Mucosa of gallbladder (tissue), 1 donor: ENCODE results near the gene CRACR2A. TPM values are rescaled to one million over a fixed set of nuclear protein-coding genes. Genes with fewer than 3 reads are reported as not detected.

Source experiments
- DNase-seq: peaks from one replicate; pipeline ENCODE4 v3.0.0-alpha.2; 2020; ENCODE audit warnings: low spot score
- total RNA-seq: library from RNA; stranded (reverse); gene quantifications from one replicate; pipeline ENCODE4 v1.2.1, GENCODE V29; 2021
- donor health status: DM: no; HTN: no; CAD: no.

Gene CRACR2A
- total RNA-seq, 1 donor from 2014 or later, result 5.3 TPM

GRCh38 chr12:3684449-3685051, 68.4 kb downstream of the CRACR2A start:
- DNase-seq, result no peak

DNA sequence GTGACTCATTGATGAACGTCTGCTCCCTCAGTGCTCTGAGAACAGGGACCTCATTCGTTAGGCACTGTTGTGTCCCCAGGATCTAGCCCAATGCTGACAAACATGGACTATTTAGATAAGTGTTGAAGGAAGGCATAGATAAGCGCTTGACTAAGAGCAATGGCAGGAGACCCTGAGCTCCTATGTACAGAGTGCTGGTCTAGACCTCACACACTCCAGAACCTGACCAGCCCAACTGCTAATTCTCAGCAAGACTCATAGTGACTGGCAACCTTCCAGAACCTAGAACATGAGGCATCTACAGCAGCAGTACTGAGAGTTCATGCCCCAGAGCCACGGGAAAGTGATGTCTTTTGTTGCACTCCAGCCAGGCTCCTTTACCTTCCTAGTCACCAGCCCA, 69.2 kb downstream of the CRACR2A start:
- no peak for DNase-seq

DNA sequence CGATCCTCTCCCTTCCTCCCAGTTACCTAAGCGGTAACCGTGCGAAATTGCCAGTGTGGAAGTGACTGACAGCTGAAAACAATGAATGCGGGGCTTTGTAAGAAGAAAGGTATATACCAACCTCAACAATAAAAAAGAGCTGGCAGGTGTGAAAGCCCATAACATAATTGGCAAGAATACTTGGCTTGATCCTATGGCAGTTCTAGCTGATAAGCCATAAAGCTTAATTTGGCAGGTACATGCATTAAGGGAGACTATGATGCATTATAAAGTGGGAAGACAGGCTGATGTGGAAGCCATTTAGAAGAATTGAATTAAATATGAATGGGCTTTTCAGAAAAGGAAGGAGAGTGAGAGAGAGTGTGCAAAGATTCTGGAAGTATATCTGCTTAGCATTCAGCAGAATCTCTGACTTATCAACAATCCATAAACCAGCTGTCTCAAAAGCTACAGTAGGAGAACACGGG, 71.3 kb downstream of the CRACR2A start:
- no peak for DNase-seq

GRCh38 chr12:3680919-3681594, 71.9 kb downstream of the CRACR2A start:
- DNase-seq, result peak; percentile 47

GRCh38 chr12:3679831-3680230, 73.1 kb downstream of the CRACR2A start:
- no peak for DNase-seq

DNA sequence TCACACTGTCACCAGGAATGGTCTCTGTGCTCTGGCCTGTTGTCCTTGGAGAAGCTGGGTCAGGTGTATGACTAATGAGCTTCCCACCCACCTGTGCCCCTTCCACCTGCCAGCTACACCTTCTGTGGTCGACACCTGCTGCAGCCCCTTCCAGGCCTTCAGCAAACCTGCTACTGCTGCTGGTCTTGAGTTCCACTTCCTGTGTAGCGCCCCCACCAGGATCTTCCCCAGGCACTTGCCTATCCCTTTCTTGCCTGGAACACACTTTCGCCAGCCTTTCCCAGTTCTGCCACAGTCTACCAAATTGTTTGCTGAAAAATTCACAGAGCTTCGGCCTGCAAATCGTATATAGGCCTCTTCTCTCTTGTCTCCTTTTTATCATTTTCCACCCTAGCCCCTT, 75.3 kb downstream of the CRACR2A start:
- no peak for DNase-seq

DNA sequence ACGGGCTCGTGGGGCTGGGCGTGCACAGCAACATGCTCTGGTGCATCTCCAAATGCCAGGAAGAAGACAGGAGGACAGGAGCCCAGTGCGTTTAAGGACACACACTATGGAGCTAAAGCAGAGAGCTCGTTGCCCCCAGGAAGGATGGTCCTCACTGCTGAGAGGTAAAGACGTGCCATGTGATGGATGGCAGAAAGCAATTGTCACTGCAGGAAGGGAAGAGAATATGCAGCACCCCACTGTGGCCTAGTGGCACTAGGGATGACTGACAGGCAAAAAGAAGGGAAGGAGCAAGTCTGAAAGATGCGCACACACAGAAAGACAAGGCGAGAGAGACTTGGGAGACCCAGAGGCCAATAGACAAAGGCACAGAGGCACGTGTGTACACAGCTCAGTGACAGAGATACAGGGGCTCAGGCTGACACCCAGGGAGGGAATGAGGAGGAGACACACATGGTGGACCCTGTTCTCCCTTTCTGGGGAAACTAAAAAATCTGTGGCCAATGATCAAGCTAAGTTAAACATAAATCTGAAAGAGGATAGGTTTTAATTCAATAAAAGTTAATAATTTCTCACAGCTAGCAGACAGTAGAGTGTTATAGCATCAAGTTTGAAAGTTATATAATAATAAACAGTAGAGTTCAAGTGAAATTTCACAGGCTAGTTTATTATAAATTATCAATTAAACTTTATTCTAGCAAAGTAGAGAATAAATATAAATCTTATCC, 78.8 kb downstream of the CRACR2A start:
- no peak for DNase-seq

DNA sequence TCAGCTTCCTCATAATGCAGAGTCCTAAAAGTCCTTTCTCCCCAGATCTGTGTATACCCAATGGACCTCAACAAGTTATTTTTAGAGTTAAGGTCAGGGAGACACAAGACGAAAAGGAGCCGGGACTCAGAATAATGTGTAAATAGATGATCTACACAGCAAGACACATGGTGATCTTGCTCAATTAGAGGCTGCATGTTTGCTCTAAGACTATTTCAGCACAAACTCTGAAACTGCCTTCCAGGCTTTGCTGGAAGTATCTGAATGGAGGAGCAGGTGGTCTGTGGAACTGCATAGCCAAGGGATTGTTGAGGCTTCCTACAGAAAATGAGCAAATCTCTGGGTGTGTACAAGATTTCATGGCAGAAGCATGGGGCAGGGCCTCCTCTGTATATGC, 80.8 kb downstream of the CRACR2A start:
- no peak for DNase-seq

DNA sequence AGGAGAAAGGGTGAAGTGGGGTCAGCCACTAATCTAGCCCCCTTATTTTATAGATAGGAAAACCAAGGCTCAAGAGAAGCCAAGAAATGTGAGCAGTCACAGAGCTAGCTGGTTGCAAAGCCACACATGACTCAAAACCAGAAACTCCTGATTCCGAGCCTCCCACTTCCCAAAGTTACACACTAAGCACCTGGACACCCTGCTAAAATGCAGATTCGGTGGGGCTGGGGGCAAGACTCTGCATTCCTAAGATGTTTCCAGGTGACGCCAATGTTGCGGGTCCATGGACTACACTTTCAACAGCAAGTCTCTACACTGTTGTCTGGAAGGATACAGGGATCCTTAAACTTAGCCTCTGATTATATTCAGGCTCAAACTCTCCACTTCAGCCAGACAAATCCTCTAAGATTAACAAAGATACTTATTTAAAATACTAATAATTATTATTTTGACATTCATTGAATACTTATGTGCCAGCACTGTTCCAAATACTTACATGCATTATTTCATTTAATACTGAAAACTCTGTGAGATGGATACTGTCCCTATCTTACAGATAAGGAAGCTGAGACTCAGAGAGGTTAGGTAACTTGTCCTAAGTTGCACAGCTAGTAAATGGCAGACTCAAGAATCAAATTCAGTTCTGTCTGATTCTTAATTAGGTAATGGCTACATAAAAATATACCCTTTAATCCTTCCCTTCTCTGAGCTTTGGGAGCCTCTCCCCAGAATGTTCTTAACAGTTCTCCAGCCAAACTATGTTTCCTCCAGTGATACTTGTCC, 81.4 kb downstream of the CRACR2A start:
- no peak for DNase-seq

DNA sequence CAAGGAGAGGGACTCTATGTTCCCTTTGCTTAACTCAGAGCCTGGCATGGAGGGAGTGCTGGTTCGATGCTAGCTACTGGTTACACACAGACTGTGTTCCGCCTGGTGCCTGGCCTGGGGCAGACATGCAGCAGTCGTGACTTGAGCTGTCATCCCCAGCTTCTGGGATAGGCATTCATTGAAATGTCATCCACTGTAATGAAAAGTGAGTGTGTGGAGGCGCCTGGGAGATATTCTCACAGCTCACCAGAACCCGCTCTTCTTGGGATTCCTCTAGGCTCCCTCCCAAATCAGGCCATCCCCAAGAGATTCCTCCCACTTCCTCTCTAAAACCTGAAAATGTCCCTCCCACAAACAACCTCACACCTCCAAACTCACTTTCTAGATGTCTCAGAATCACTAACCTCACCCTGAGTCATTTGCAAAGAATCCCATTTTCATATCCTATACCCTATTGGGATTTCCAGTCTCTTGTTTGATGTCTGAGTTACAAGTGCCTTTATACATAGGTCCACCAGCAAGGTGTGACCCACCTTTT, 82.8 kb downstream of the CRACR2A start:
- no peak for DNase-seq

DNA sequence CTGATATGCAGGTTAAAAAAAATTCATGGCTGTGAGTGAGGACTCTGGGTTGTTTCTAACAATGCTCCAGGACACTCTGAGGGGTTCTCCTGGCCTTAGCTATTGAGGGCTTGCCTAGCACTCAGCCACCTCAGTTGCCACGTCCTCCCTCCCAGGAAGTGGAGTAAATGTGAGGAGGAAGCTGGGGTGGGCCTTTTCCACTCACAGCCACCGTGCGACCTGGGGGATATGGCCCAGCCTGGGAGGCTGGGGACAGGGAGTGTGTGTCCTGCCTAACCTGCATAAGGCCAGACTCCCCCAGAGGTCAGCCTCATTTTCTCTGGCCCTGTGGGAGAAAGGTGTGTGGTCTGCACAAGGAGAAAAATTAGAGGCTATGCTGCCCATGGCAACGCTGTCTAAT, 83.3 kb downstream of the CRACR2A start:
- no peak for DNase-seq

GRCh38 chr12:3668479-3669165, 84.3 kb downstream of the CRACR2A start:
- DNase-seq, result no peak

- no peak for DNase-seq
Measured at GRCh38 chr12:3667485-3667884, 85.4 kb downstream of the CRACR2A start.

- DNase-seq, result no peak
Measured at GRCh38 chr12:3666441-3666840, 86.5 kb downstream of the CRACR2A start.

DNA sequence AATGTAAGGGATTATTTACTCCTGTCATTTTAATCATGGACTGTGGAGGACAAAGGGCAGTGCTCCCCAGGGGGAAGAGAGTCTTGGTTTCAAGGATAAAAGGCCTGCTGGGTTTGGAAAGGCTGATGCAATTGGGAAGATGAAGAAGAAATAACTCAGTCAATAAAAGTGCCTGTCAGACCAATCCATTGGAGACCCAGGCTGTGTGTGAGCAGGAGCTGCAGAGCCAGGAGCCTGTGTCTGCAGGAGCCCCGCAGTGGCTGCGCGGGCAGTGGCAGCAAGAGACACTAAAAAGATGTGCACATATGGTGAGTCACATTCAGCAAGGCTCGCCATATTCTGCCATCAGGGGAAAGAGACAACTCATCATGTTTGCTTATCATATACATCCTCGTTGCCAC, 90.4 kb downstream of the CRACR2A start:
- no peak for DNase-seq

GRCh38 chr12:3661028-3661427, 91.9 kb downstream of the CRACR2A start:
- no peak for DNase-seq

GRCh38 chr12:3658327-3659163, 94.4 kb downstream of the CRACR2A start:
- DNase-seq, result no peak

- no peak for DNase-seq
Measured at GRCh38 chr12:3656946-3657622, 95.8 kb downstream of the CRACR2A start.

GRCh38 chr12:3655328-3655900, 97.5 kb downstream of the CRACR2A start:
- no peak for DNase-seq
